ENCODE measurements around the gene TRAFD1.

TRAFD1 gene

DNA sequence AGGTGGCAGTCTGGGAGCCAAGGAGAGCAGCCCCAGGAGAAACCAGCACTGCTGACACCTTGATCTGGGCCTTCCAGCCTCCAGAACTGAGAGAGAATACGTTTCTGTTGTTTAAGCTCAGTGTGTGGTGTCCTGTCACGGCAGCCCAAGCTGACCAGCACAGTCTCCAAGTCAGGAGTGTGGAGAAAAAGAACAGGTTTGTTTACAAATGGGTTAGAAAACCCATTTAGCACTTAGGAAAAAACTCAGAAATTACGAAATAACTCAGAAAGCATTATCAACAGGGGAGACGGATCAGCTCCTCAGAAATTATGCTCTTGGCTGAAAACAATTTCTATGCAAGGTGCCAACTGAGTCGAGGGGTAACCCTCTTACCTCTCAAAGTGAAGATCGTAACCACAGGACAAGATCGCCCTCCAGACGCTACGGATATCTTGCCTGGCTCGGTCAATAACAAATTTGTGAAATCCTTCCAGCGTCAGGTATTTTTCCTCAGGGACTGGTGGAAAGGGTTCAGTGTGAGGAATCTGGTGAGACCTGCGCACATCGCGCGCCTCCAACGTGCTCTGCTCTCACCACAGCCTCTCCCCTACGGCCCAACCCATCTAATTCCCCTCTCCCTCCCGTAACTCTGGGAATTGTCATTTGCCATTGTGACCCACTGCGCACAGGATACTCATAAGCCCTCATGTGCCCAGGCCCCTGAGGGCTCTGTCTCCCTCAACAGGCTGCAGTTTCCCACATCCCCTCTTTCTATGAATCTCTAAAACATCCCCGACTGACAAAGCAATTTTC is 50.2 kb downstream of the TRAFD1 start:
- no peak for DNase-seq (ENCODE audit: low read depth in 1 of 2, low spot score in 1 of 2)

DNA sequence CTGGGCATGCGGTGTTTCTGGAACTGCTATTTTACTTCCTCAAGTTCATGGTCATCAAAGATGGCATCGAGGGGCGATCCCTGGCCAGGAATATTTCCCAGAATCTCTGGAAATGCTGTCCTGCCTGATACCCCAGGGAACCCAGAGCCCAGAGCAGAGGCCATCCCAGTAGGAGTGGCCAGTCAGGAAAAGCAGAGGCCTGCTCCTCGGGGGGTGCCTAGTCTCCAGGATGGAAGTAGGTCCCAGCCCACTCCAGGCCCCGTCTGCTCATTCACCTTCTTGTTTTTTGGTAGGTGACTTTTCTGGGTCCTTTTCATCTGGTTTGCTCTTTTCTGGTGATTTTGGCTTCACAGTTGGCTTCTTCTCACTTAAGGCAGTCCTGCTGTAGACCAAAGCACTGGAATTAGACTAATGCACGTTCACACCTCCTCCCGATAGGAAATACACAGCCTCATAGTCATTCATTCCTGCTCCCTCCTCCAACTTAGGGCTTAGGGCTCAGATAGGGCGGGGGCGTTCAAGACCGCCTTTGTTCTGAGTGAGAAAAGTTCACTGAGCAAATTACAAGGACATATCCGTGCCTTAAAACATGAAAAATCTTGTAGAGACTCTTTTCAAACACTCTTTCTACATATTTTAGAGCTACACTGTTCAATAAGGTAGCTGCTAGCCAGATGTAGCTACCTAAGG is 51.1 kb downstream of the TRAFD1 start:
- no peak for DNase-seq (ENCODE audit: low read depth in 1 of 2, low spot score in 1 of 2)

DNA sequence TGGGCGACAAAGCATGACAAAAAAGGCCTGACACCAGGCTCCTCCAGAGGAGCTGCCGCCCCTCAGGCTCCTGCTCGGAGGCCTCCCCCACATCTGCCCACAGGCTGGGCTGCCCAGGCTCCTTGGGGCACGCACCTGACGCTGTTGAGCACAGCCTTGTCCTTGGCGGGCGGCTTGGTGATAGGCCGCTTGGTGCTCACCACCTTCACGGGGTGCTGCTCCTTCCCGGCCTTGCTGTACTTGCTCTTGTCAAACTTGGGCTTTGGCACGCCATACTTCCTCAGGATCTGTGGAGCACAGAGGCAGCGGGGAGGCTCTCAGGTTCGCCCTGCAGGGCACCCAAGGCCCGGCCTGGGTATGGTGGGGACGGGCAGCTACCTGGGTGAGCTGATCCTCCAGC is 53.4 kb downstream of the TRAFD1 start:
- DNase-seq (ENCODE audit: low read depth in 1 of 2, low spot score in 1 of 2) = no peak

DNA sequence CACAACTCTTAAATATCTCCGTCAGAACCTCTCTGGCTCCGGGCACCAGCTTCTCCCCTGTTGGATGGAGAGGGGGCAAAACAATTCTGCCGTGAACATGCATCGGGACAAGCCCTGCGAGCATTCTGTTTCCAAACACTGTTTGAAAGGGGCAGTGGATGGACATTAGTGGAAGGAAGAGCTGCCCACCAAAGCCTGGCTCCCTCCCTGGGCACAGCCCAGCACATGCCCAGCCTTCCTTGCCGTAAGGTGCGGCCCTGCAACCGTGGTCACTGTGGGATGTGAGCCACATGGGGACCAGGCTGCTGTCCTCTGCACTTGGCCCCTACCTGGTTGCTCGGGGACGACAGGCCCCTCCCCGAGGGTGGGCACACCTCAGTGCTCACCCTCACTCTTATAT is 54.0 kb downstream of the TRAFD1 start:
- DNase-seq (ENCODE audit: low read depth in 1 of 2, low spot score in 1 of 2) = no peak

DNA sequence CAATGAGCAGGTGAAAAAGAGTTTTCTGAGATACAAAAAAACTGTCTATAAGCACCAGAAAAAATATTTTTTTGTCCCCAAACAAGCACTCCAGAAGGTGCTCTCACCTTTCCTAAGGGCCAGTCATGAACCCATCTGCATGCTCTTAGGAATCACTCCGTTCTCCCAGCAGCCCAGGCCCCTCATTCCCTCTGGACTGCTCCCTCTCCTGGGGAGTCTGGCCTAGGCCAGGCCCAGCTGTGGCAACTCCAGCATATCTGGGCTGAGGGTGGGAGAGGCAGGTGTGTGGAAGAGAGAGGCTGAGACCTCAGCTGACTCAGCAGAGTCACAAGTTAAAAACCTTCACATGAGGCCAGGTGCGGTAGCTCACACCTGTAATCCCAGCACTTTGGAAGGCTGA is 54.6 kb downstream of the TRAFD1 start:
- DNase-seq (ENCODE audit: low read depth in 1 of 2, low spot score in 1 of 2) = no peak

DNA sequence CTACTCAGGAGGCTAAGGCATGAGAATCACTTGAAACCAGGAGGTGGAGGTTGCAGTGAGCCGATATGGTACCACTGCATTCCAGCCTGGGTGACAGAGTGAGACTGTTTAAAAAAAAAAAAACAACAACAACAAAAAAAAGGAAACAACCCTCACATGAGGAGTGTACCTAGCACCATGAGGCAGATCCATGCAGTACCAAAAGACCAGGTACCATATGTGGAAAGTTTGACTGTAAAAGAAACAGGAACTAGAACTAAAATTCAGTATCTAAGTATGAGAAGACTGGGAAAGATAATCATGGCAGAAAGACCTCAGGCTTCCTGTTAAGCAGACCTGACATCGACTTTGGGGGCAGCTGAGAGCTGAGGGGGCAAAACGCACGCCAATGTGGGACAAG is 55.1 kb downstream of the TRAFD1 start:
- DNase-seq (ENCODE audit: low read depth in 1 of 2, low spot score in 1 of 2) = no peak

DNA sequence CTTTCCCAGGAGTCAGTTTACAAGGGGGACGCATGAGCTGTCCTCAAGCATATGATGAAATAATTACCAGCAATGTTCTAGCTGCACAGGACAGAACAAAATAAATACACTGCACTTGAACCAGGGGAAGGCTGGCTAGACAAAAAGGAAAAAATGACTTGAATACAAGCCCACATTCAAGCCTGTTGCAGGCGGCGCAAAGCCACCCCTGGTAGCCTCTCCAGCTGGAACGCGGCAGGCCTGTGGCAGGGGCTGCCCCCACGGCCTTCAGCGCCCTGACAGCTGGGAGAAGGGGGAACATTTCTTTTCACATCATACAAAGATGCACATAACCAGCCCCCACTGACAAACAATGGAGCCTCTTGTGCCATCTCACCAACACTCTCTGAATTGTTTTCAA is 57.1 kb downstream of the TRAFD1 start:
- DNase-seq (ENCODE audit: low read depth in 1 of 2, low spot score in 1 of 2) = no peak

DNA sequence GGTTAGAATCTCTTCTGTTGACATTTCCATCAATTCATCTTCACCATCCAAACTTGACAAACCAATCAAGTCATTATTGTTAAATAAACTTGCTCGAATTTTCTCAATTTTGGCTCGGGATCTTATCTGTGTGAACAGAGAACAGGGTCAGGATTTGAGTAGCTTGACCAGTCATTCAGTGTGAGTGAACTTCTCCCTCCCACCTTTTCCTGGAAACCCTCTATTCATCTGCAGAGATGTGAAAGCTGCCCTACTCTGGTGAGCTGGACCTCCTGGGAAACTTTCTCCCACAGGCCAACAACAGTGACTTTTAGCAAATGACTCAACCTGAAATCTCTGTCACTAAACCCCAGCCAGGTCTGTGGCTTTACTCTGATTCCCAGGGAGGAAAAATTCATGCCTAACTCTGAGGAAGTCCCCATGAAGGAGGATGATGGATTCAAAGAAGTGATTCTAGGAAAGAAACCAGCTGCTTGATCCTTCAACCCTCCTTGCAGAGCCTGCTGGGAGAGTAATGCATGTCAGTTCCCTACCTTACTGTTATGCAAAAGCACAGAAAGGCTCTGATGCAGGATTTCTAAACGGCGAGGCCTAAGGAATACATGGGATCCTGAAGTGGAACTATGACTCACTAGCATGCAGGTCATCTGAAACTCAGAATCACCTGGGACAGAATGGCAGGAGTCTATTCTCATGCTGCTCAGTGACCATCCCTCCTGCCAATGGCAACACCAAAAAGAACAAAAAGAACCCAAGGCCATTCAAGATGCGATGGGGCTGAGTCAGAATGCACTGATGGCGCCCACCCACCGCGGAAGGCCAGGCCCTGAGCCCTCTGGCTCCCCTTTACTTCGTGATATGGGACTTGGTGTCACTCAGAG is 58.0 kb downstream of the TRAFD1 start:
- no peak for DNase-seq (ENCODE audit: low read depth in 1 of 2, low spot score in 1 of 2)

DNA sequence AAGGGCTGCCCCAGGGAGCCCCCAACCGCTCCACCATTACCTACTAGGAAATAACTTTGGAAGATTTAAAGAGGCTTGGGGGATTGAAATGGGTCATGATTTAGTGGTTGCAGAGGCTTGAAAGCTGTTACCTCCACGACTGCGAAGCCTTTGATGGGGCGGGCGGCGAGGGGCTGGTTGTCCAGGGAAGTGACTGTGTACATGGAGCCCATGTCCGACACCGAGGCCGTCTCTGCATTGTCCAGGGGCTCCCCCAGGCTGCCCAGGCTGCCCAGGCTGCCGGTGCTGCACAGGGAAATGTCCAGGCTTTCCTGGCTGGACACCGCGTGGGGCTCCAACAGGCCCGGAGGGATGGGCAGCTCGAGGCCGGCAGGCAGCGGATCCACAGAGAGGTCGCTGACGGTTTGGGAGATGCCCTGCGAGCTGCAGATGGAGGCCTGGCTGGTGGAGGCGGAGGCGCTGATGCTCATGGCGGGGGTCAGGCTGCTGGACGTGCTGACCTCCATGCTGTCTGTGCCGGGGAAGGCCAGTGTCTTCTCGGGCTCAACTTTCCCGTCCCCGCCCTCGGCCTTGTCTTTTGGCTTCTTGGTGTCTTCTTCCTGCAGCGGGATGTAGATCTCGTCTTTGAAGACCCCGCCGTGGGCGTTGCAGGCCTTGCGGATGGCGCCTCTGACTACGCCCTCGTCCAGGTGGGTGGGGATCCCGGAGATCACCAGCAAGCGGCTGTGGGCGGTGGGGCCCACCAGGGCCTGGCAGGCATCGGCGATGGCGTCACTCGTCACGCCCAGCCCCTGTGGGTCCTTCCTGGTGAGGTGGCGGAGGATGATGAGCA is 58.9 kb downstream of the TRAFD1 start:
- DNase-seq (ENCODE audit: low read depth in 1 of 2, low spot score in 1 of 2) = no peak

DNA sequence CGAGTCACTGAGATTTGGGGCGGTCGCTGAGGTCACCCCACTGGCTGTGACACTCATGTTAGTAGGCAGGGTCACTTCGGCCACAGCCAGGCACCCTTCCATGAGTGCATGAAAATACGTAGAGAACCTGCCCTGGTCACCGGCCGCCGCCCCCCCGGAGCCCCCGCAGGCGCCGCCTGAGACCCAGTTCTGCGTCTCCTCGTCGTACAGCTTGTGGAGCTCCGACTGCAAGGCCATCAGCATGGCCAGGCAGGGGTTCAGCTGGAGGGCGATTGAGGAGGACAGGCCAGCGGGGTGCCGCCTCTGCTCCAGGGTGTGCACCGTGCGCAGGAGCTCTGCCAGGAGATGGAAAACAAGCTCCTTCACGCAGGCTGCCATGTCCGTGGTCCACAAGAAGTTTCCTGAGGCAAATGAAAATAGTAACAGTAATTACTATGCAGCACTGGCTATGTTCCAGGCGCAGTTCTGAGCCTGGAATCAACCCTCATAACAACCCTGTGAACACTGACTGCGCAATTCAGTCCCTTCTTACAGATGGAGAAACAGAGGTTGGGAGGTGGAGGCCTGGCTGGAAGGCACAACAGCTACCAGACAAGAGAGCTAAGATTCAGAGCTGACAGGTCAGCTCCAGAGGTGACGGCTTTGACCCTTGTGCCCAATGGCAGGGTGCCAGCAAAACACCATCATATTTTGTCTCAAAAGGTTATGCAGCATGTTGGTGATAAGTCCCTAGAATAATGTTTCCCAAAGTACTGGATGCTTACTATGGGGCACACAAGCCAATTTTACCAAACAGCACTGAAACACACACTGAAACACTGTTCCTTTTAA is 59.9 kb downstream of the TRAFD1 start:
- DNase-seq (ENCODE audit: low read depth in 1 of 2, low spot score in 1 of 2) = no peak

DNA sequence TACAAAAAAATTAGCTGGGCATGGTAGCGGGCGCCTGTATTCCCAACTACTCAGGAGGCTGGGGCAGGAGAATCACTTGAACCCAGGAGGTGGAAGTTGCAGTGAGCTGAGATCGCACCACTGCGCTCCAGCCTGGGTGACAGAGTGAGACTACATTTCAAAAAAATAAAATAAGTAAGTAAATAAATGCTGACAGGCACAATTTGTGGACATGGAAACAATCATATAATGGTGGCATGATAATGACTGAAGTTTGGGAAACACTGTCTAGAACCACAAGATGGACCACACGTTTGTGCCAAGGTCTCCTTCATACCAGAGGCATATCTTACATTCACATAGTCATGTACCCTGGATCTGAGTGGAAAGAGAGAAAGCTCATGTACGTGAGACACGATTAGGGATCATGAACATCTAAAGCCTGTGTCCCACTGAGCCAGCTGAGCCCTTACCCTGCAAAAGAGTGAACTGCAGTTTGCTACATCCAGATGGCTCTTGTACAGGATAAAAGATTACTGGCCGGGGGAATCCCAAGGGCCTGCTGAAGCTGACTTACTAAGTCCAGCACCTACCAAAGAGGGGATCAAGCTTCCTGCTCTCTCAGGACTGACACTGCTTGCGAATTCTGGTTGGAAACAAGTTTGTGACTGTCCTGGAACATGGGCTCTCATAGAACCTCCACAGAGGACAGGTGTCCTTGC is 62.9 kb downstream of the TRAFD1 start:
- DNase-seq (ENCODE audit: low read depth in 1 of 2, low spot score in 1 of 2) = no peak

DNA sequence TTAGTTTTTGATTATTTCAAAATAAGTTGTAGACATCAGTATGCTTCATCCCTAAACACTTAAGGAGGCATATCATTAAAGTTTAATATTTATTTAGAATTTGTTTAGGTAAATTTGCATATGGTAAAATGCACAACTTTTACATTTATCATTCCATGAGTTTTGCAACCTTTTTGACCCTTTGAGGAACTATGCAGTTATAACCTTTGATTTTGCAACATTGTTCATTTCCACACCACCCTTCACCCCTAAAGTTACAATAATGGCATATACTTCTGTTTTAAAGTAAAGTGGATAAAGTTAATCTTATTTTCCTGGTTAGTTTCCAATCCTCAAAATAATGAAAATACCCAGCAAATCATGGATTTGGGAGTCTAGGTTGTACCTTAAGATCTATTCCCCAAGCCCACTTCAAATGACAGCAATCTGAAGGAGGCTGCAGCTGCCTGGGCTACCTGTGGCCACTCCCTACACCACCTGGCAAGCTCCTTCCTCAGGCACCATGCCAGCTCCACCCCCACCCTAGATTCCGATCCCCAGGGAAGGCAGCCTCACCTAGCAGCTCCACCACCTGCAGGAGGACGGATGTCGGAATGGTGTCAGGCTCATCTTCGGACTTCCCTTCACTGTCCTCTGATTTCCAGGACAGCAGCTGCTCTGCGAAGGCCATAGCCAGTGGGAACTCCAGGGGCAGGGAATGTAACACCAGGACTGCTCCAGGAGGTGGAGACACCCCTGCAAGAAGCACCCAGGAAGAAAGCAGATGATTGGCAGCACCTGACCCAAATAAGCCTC is 65.1 kb downstream of the TRAFD1 start:
- DNase-seq (ENCODE audit: low read depth in 1 of 2, low spot score in 1 of 2) = no peak

DNA sequence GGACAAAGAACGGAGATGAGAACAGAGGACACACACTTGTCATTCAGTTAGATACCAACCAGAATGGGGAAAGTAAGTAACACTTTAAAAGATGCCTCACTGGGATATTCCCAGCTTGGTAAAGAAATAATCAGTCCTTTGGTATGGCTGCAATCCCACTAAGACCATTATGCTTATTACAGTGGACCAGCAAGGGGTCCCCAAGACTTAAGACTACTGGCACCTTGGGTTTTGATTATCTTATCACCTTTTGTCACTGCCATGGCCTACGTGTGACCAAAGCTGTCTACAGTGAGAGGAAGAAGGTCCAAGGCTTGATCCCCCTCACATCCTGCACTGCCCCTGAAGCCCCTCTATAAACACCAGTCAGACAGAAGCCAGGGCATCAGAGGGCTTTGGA is 65.8 kb downstream of the TRAFD1 start:
- no peak for DNase-seq (ENCODE audit: low read depth in 1 of 2, low spot score in 1 of 2)

DNA sequence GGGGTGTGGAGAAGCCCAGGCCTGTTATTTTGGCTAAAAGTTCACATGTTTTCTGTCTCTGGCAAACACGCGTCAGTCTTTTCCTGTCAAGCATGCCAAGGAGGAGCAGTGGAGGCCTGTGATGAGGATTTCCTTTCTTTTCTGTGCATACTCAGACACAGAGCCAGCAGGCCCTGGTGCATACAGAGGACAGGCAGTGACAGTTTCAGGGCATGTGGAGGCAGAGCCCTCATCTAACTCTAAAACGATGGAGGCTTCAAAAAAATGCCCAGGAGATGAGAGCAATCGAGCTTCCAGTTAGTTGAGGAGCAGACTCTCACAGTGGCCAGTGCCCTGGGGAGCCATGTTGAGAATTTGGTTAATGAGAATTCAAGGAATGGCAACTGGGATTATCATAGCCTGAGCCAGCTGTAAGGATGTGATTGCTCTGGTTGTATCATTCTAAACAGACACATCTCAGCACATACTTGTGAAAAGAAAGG is 66.5 kb downstream of the TRAFD1 start:
- no peak for DNase-seq (ENCODE audit: low read depth in 1 of 2, low spot score in 1 of 2)

DNA sequence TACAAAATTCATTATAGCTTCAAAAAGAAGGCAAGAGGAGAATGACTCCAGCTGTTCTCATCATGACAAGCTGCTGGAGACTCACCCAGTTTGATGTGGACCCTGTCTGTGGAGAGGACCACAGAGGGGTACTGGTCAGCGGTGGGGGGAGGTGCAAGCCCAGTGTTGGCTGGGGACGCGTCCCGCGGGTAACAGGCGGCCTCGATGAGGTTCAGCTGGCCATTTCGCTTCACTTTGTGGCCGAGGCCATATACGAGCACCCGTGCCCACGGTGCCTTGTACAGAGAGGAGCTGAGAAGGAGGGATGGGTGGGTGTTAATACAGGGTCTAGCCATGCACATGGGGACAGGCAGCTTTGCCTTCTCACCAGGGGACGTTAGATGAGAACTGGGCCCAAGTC is 67.1 kb downstream of the TRAFD1 start:
- no peak for DNase-seq (ENCODE audit: low read depth in 1 of 2, low spot score in 1 of 2)

DNA sequence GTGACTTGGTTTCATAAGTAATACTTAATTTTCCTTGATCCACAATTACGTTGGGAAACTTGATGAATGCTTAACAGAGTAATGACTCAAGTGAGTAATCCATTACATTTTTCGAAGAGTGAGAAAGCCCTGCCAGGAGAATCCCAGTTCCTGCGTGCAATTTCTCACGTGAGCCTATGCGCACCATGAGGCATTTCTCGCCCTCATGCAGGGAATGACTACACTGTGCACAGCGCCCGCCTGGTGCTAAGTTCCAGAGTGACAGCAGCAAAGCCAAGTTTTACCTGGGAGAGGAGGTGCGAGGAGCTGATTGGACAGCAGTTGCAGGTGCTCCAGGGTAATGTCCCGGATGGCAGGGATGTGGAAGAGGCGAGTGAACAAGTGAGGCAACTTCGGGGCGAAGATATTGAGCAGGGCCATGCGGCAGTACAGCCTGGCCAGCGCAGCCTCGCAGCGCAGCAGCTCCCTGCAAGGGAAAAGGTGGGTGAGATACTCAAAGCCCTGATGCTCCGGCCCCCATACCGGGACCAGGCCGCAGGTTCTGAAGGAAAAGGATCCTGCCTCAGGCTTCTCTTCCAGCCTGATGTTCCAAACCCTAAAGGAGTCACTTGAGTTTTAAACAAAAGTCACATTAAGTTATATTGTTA is 69.4 kb downstream of the TRAFD1 start:
- no peak for DNase-seq (ENCODE audit: low read depth in 1 of 2, low spot score in 1 of 2)

DNA sequence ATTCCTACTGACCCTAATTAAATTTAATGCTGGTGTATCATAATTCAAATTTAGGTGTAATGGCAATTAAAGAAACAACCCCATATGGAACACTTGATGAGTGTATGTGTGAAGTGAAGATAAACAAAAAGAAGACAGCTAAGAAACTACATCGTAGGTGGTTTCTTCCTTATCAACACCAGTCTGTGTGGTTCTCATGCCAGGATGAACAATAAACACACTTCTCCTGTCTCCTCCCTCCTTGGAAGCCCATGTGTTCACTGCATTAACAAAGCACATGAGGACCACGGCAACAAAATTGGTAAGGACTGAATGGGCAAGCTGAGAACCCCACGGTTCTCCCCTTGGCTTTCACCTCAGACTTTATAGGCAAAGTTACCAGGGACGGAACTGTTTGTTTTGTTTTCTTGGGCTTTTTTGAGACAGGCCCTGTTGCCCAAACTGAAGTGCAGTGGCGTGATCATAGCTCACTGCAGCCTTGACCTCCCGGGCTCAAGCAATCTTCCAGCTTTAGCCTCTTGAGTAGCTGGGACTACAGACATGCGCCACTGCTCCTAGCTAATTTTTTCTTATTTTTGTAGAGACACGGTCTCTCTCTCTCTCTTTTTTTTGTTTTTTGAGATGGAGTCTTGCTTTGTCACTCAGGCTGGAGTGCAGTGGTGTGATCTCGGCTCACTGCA is 71.0 kb downstream of the TRAFD1 start:
- DNase-seq (ENCODE audit: low read depth in 1 of 2, low spot score in 1 of 2) = no peak

Measured in activated T-helper 1 cell treated with anti-CD3 and anti-CD28 coated beads, Interleukin-2, amount 50 U/mL, for 16 hours (primary cell).